Measurements from ENCODE around the gene TBX3. TPM values are rescaled to one million over a fixed set of nuclear protein-coding genes. Genes with fewer than 3 reads are reported as not detected.

Gene TBX3
- total RNA-seq, 1 donor from 2014 or later = 16.3 TPM

DNA sequence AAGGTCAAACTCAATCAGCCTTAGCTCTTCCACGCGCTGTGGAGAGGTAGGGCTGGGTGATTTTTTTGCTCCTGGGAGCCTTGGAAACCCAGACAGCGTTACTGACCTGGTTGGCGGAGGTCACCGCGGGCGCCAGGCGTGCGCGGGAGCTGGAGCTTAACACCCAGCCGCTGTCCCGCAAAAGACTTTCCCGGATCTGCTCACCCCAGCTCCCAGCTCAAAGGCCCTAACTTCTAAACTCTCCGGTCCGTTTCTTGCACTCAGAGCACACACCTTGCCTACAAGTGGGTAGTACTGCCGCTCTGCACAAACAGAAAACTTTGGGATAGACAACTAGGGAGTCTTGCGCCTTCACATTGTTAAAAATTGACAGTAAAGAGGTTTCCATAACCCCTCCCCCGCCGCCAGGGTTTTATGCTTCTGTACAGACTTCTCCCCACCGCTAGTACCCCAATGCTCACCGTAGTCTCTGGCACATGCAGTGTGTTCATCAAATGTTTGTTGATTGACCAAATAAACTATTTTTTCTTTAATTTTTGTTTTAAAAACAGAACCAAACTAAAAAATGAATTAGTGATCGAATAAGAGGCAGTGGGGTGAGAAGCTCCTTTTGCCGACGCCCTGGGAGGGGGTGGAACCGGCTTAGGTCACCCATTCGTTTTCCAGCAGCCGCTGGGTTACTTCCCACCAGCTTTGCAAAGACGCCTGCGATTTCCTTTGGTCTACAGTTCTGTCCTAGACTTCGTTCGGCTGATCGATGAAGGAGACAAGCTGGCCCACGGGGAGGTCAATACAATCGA lies 12.7 kb upstream of the TBX3 start:
- Mint-ChIP-seq H3K4me3 (ENCODE audit: low read depth) (no peak overlapping the region), H3K36me3 (ENCODE audit: insufficient read depth) (no peaks in the 10 kb centered on the region)
- TF ChIP-seq, protein P1, sequence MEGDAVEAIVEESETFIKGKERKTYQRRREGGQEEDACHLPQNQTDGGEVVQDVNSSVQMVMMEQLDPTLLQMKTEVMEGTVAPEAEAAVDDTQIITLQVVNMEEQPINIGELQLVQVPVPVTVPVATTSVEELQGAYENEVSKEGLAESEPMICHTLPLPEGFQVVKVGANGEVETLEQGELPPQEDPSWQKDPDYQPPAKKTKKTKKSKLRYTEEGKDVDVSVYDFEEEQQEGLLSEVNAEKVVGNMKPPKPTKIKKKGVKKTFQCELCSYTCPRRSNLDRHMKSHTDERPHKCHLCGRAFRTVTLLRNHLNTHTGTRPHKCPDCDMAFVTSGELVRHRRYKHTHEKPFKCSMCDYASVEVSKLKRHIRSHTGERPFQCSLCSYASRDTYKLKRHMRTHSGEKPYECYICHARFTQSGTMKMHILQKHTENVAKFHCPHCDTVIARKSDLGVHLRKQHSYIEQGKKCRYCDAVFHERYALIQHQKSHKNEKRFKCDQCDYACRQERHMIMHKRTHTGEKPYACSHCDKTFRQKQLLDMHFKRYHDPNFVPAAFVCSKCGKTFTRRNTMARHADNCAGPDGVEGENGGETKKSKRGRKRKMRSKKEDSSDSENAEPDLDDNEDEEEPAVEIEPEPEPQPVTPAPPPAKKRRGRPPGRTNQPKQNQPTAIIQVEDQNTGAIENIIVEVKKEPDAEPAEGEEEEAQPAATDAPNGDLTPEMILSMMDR (IDR thresholded peaks at IDR 0.05; ENCODE audit: unreplicated experiment) = no peak

DNA sequence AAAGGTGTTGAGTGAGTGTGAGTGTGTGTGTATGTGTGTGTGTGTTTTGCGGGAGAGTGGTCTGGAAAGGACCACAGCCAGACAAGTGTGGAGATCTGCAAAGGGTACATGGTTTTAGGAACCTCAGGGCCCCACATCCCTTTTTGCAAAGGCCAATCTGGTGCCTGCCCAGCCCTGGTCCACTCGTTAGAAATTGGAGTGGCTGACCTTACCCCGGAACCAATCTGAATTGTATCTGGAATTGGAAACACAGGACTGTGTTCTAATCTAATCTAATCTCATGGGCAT lies 11.3 kb upstream of the TBX3 start:
- Mint-ChIP-seq H3K4me1 (ENCODE audit: low read depth) (peaks cover 21% of the 10 kb centered on the region), H3K27me3 (peaks cover 98% of the 10 kb centered on the region), H3K27ac (no peak overlapping the region), H3K9me3 (ENCODE audit: low read depth) (no peaks in the 10 kb centered on the region), H3K4me3 (ENCODE audit: low read depth) (no peak overlapping the region), H3K36me3 (ENCODE audit: insufficient read depth) (no peaks in the 10 kb centered on the region)
- TF ChIP-seq, protein P1 (IDR thresholded peaks at IDR 0.05; ENCODE audit: unreplicated experiment) = no peak
- no peak for DNase-seq (ENCODE audit: low spot score, unreplicated experiment)

More for the DNA sequence above, 12.7 kb upstream of the TBX3 start:
- no peak overlapping the region for H3K27ac Mint-ChIP-seq
- no peak for DNase-seq (ENCODE audit: low spot score, unreplicated experiment)
- H3K4me1 Mint-ChIP-seq (ENCODE audit: low read depth) = peaks cover 19% of the 10 kb centered on the region
- no peaks in the 10 kb centered on the region for H3K9me3 Mint-ChIP-seq (ENCODE audit: low read depth)
- H3K27me3 Mint-ChIP-seq = peaks cover 98% of the 10 kb centered on the region

DNA sequence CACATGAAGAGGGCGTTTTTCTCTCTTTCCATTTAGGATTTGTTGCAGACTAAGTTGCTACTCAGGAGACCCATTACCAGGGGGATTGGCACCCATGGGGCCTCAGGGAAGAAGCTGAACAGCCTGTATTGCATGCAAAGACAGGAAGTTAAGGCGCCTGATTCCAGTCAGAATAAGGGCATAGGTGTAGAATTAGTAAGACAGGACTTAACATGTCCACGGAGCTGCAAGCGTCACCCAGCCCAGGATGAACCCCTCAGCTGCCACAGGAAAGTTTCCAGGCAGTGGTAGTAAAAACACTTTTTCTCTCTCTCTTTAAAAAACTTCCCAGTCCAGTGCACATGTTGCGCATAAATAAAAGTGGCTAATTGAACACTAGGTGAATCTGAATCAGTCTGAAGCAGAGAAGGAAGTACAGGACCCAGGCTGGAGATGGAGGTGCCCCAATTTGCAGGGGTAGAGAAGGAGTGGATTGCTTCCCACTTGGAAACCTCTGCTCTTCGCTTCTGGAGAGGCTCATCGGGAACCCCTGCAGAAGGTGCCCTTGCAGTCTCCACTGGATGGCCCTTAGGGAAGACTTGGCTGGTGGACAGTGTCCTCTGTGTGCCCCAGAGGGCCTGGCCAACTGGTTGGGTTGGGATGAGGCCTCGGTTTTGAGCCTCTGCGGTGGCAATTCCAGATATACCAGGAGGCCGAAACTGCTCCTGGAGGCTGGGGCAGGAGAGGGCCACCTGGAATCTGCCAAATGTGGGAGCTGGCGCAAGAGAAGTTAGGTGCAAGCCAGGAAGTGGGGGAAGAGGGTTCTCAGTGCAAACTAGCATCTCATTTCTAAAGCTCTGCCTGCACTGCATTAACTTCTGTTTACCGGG lies 10.7 kb upstream of the TBX3 start:
- no peak for DNase-seq (ENCODE audit: low spot score, unreplicated experiment)
- H3K4me3 Mint-ChIP-seq (ENCODE audit: low read depth) = no peak overlapping the region
- TF ChIP-seq, protein P1 (IDR thresholded peaks at IDR 0.05; ENCODE audit: unreplicated experiment) = no peak
- H3K9me3 Mint-ChIP-seq (ENCODE audit: low read depth) = no peaks in the 10 kb centered on the region
- peaks cover 22% of the 10 kb centered on the region for H3K4me1 Mint-ChIP-seq (ENCODE audit: low read depth)
- no peak overlapping the region for H3K27ac Mint-ChIP-seq
- H3K27me3 Mint-ChIP-seq = peaks cover 98% of the 10 kb centered on the region
- H3K36me3 Mint-ChIP-seq (ENCODE audit: insufficient read depth) = no peaks in the 10 kb centered on the region

DNA sequence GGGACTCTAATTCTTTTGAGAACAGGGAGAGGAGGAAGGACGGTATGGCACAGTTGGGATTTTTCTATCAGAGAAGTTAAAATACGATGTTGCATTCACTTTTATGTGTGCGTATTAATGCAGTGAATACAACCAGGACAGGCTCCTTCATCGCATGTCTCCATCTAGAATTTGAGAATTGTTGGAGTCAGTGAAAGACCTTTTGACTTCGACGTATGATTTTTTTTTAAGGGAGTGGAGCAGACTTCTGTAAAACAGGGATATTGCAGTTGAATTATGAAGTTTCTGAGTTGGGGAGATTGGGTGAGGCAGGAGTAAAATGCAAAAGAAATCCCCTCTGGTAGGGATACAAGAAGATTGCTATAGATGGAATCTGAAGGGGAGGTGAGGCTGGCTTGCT lies 9.6 kb upstream of the TBX3 start:
- H3K4me3 Mint-ChIP-seq (ENCODE audit: low read depth) = no peak overlapping the region
- TF ChIP-seq, protein P1 (IDR thresholded peaks at IDR 0.05; ENCODE audit: unreplicated experiment) = no peak
- no peak overlapping the region for H3K27ac Mint-ChIP-seq
- H3K9me3 Mint-ChIP-seq (ENCODE audit: low read depth) = no peaks in the 10 kb centered on the region
- DNase-seq (ENCODE audit: low spot score, unreplicated experiment) = no peak
- H3K27me3 Mint-ChIP-seq = peaks cover 98% of the 10 kb centered on the region
- H3K36me3 Mint-ChIP-seq (ENCODE audit: insufficient read depth) = no peaks in the 10 kb centered on the region
- H3K4me1 Mint-ChIP-seq (ENCODE audit: low read depth) = peaks cover 24% of the 10 kb centered on the region

DNA sequence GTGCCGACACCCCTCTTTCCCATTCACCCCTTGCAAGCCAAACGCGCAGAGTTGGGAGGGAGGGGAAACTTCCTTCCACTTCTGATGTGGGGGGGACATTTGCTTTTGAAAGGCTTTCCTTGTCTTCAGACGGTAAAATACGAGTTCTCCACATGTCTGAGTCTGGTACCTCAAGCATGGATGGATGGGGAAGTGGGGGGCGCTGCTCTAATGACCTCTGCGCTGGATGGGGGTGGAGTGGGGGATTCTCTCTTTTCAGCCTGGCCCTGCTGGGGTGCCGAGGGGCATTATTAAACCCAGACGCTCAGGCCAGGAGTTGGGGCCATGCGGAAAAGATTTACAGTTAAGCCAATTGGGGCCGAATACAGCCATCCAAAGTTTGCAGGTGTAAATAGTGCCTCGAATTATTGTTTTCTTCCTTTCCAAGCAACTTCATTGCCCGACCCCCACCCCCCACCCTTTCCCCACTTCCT lies 9.1 kb upstream of the TBX3 start:
- no peak for DNase-seq (ENCODE audit: low spot score, unreplicated experiment)
- TF ChIP-seq, protein P1 (IDR thresholded peaks at IDR 0.05; ENCODE audit: unreplicated experiment) = no peak
- Mint-ChIP-seq H3K27ac (no peak overlapping the region), H3K4me3 (ENCODE audit: low read depth) (peak overlapping the region; percentile 40), H3K36me3 (ENCODE audit: insufficient read depth) (no peaks in the 10 kb centered on the region), H3K27me3 (peaks cover 98% of the 10 kb centered on the region), H3K4me1 (ENCODE audit: low read depth) (peaks cover 28% of the 10 kb centered on the region), H3K9me3 (ENCODE audit: low read depth) (no peaks in the 10 kb centered on the region)
